A549 treated with Hydrocortisone at 1 μM for 4 hours (cell line): Measurements from ENCODE around the gene MLH1. TPM values are rescaled to one million over a fixed set of nuclear protein-coding genes. Genes with fewer than 3 reads are reported as not detected.

Experiments used
- total RNA-seq: library from RNA; stranded (reverse); fragments of 200-300 nt; extraction: Qiagen RNA extraction; gene quantifications from 5 replicates; pipeline ENCODE4 v1.2.3, GENCODE V29; 2022

Gene MLH1
- total RNA-seq: 30.1 to 39.6 TPM (median 32.9 TPM) in 5 replicates

GRCh38 chr3:36993326-36994283 lies at the start of gene MLH1:
Gene MLH1, plus strand, starts transcription at chr3:36993518. Its CDS starts 30 bp downstream, at chr3:36993548.

DNA sequence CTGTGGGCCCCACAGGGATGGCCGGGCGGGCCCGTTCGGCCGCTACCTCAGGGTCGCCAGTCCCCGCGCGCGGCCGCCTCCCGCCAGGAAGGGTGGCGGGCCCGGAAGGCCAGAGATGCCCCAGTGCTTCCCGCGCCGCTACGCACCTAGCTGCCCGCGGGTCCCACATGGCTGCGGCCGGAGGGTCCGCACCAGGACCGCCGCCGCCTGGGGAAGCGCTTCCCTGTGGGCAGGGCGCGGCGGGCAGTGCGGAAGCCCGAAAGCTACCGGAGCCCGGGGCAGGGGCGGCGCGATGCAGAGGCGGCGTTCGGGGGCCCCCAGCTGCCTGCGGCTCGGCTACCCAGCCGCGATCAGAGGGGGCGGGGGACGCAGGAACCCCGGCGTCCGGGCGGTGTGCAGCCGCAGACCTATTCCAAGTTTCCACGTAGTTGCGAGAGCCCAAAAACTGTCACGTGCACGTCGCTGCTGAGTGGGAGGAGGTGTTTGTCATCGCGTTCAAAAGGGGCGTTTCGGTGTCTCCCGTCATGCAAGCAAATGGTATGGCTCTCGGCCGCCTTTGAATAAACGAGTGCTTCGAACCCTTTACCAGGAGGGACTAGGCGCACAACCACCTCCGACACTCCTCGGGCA lies 48.6 kb upstream of the MLH1 start, which contains the start of gene TRANK1:
Gene TRANK1 (minus strand): TSS at position 414 of the 630 bp plus-strand sequence. CDS start 245 bp downstream, at position 169.

GRCh38 chr3:36992806-36993325 lies 452 bp upstream of the MLH1 start, which contains the start of gene EPM2AIP1:
Gene EPM2AIP1, minus strand, starts transcription at chr3:36993131. Its CDS starts 54 bp downstream, at chr3:36993077.

Other genes starting within 250 kb of the MLH1 start
- gene DCLK3, start 229.0 kb upstream of the MLH1 start, total RNA-seq: not detected in 5 replicates
- gene TRANK1, start 48.5 kb upstream of the MLH1 start, total RNA-seq: 0.74 to 2.4 TPM (median 1.2 TPM) in 5 replicates
- gene EPM2AIP1, start 387 bp upstream of the MLH1 start, total RNA-seq: 5.1 to 6.9 TPM (median 5.9 TPM) in 5 replicates
- gene LRRFIP2, start 181.1 kb downstream of the MLH1 start, total RNA-seq: 53.5 to 65.6 TPM (median 57.5 TPM) in 5 replicates
- 21.5 to 36.6 TPM (median 29.0 TPM) in 5 replicates for gene GOLGA4, start 249.8 kb downstream of the MLH1 start, total RNA-seq